ENCODE measurements around the gene TMPRSS4.

Gene TMPRSS4

DNA sequence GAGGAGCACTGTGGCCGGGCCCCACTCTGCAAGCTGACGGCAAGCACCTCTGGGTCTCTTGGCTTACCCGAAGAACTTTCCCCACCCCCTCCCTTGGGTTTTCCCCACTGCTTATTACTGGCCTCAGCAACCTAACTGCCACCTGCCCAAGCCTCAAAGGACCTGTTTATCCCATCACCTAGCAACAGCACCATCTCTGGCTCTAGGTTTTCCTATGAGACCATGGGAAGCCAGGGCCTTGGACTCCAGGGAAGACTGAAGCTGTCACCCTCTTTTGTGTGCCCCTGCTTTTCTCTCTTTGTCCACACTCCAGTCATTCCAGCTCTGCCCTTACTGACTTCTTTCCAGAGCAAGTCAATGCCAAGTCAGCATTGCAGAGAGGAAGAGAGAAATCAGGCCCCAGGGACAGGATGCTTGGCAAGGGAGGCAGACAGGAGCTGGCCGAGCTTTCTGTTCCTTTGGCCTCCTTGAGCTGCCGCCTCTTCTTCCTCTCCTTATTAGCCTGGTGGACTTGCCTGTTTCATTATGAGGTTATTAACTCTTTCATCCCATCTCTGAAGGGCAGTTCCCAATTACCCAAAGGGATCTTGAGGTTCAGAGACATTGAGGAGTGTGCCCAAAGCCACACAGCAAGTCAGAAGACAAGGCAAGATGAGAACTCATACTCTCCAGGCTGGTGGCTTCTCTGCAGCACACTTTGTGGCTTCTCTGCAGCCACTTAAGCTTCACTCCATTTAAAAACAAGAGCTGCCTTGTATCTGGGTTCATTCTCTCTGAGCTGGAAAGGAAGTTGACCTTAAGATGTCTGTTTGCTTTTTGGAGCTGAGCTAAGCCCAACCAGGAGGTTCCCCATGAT lies 10.3 kb downstream of the TMPRSS4 start, which contains the start of gene SMIM35:
Gene SMIM35, minus strand, starts transcription at position 51 of the 856 bp plus-strand sequence. CDS start 206 bp downstream, outside the sequence.
- H3K4me3 ChIP-seq (ENCODE audit: low read depth, low read length), result no peak within 1 kb of the TSS
- no peak for TF ChIP-seq MYC (IDR thresholded peaks at IDR 0.05; ENCODE audit: low read depth, low read length)
- TF ChIP-seq, protein P1, sequence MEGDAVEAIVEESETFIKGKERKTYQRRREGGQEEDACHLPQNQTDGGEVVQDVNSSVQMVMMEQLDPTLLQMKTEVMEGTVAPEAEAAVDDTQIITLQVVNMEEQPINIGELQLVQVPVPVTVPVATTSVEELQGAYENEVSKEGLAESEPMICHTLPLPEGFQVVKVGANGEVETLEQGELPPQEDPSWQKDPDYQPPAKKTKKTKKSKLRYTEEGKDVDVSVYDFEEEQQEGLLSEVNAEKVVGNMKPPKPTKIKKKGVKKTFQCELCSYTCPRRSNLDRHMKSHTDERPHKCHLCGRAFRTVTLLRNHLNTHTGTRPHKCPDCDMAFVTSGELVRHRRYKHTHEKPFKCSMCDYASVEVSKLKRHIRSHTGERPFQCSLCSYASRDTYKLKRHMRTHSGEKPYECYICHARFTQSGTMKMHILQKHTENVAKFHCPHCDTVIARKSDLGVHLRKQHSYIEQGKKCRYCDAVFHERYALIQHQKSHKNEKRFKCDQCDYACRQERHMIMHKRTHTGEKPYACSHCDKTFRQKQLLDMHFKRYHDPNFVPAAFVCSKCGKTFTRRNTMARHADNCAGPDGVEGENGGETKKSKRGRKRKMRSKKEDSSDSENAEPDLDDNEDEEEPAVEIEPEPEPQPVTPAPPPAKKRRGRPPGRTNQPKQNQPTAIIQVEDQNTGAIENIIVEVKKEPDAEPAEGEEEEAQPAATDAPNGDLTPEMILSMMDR (IDR thresholded peaks at IDR 0.05; ENCODE audit: low read depth, low read length), result no peak
- TF ChIP-seq, protein P2, sequence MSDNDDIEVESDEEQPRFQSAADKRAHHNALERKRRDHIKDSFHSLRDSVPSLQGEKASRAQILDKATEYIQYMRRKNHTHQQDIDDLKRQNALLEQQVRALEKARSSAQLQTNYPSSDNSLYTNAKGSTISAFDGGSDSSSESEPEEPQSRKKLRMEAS (IDR thresholded peaks at IDR 0.05; ENCODE audit: low read depth, low read length), result no peak
- no peak for TF ChIP-seq POLR2A (IDR thresholded peaks at IDR 0.05; ENCODE audit: extremely low read depth, insufficient read length)
- DNase-seq (ENCODE audit: low read depth), result no peak

DNA sequence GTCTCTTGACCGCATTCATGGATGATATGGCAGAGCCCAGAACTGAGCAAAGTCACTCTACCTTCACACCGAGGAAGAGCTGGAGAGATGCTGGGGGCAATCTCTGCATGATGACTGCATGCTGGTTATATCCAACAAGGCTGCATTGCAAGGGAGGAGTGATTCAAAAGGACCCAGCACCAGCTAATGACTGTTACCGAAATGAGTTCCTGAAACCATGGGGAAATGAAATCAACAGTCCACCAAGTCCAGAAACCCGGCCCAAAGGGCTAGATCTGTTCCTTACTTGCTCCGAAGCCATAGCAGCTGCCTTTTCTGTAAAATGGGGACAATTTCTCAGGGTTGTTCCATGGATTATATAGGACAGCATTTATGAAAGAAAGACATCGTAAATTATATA lies 11.1 kb downstream of the TMPRSS4 start:
- no peak for DNase-seq (ENCODE audit: low read depth)
- H3K4me3 ChIP-seq (ENCODE audit: low read depth, low read length), result no peak overlapping the region
- TF ChIP-seq, protein P2 (IDR thresholded peaks at IDR 0.05; ENCODE audit: low read depth, low read length), result no peak
- TF ChIP-seq MYC (IDR thresholded peaks at IDR 0.05; ENCODE audit: low read depth, low read length) (no peak), POLR2A (IDR thresholded peaks at IDR 0.05; ENCODE audit: extremely low read depth, insufficient read length) (no peak)
- TF ChIP-seq, protein P1 (IDR thresholded peaks at IDR 0.05; ENCODE audit: low read depth, low read length), result no peak

DNA sequence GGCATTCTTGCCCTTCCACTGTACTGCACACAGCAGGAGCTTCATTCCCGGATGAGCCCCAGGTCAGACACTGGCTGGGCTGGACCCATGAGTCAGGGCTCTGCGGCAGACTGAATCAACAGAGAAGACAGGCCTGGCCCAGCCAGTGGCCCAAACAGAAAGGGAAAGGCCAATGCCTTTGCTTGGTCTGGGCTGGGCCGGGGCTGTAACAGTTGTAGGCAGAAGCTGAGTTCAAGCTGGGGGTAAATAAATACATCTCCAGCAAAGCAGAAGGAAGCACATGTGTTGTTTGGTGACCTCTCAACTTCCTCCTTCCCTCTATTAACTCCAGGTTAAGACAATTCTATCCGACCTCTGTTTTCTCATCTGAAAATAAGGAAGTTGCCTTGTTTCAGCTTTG lies 11.7 kb downstream of the TMPRSS4 start:
- no peak overlapping the region for H3K4me3 ChIP-seq (ENCODE audit: low read depth, low read length)
- peak; percentile 82; the same call in 1 of the 2 replicates for TF ChIP-seq MYC (IDR thresholded peaks at IDR 0.05; ENCODE audit: low read depth, low read length)
- TF ChIP-seq, protein P2 (IDR thresholded peaks at IDR 0.05; ENCODE audit: low read depth, low read length), result peak; percentile 93
- TF ChIP-seq, protein P1 (IDR thresholded peaks at IDR 0.05; ENCODE audit: low read depth, low read length), result no peak
- TF ChIP-seq POLR2A (IDR thresholded peaks at IDR 0.05; ENCODE audit: extremely low read depth, insufficient read length), result no peak
- peak; percentile 92 for DNase-seq (ENCODE audit: low read depth)

DNA sequence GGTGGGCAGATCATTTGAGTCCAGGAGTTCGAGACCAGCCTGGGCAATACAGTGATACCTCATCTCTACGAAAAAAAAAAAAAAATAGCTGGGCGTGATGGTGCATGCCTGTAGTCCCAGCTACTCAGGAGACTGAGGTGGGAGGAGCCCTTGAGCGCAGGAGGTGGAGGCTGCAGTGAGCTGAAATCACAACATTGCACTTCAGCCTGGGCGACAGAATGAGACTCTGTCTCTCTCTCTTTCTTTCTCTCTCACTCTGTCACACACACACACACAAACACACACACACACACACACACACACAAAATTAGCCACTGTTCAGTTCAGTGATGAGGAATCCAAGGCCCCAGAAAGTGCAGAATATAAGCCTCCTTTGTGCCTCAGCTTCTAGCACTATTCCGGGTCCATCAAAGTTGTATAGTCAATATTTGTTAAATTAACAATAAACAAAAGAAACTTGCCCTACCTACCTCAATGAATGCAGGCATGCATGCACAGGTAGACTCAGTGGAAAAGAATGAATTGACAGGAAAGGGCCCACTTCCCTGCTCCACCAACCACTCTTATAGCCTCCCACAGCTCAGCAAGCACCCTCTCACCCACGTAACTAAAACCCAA lies 13.8 kb downstream of the TMPRSS4 start:
- H3K4me3 ChIP-seq (ENCODE audit: low read depth, low read length), result no peak overlapping the region
- TF ChIP-seq, protein P1 (IDR thresholded peaks at IDR 0.05; ENCODE audit: low read depth, low read length), result no peak
- TF ChIP-seq MYC (IDR thresholded peaks at IDR 0.05; ENCODE audit: low read depth, low read length) (no peak), POLR2A (IDR thresholded peaks at IDR 0.05; ENCODE audit: extremely low read depth, insufficient read length) (no peak)
- TF ChIP-seq, protein P2 (IDR thresholded peaks at IDR 0.05; ENCODE audit: low read depth, low read length), result no peak
- no peak for DNase-seq (ENCODE audit: low read depth)

DNA sequence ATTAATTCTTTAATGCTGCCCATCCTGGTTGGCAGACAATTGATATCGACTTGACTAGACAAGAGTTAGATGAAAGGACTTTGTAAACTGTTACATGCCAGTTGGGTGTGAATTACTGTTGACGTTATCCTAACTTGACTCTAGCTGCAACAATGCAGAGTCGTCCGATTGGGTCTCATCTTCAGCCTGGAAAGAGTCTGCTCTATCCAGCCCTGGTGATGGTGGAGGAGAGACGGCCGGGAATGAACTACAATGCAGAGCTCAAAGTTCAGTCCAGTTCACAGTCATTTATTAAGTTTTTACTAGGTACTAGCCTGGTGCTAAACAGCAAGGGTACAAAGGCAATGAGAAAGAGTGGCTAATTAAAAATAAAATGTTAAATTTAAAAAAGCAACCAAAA lies 14.8 kb downstream of the TMPRSS4 start:
- no peak for DNase-seq (ENCODE audit: low read depth)
- H3K4me3 ChIP-seq (ENCODE audit: low read depth, low read length), result no peak overlapping the region
- TF ChIP-seq, protein P2 (IDR thresholded peaks at IDR 0.05; ENCODE audit: low read depth, low read length), result no peak
- no peak for TF ChIP-seq POLR2A (IDR thresholded peaks at IDR 0.05; ENCODE audit: extremely low read depth, insufficient read length)
